Stimulated activated CD4-positive, alpha-beta T cell treated with anti-CD3 and anti-CD28 coated beads, Interleukin-12 subunit alpha, Interleukin-12 subunit beta, amount 100 ng/mL, for 24 hours (primary cell): ENCODE data around the gene RNF25.

ENCODE experiments used
- DNase-seq, 2 experiments: peaks; one replicate each; pipeline ENCODE4 v3.0.0-alpha.2; 2020; ENCODE audit warnings: low read depth in 2 of 2

RNF25 gene

GRCh38 chr2:218623366-218623705 lies 48.5 kb downstream of the RNF25 start:
- DNase-seq = no peak

GRCh38 chr2:218622606-218623365 lies 49.0 kb downstream of the RNF25 start:
- no peak for DNase-seq

- no peak for DNase-seq
These were observed 50.8 kb downstream of the RNF25 start for GRCh38 chr2:218621007-218621406.

- no peak for DNase-seq
These were observed 53.5 kb downstream of the RNF25 start for GRCh38 chr2:218618102-218618860.

GRCh38 chr2:218615868-218616315 lies 55.9 kb downstream of the RNF25 start:
- no peak for DNase-seq
